GM15510 (cell line): ENCODE results near the gene FLNC.

ENCODE experiments used
- POLR2A ChIP-seq: IDR thresholded peaks from 3 replicates; pipeline ENCODE4 v1.6.1; 2011; ENCODE audit warnings: borderline replicate concordance; ENCODE audit not compliant: insufficient read length; ENCODE audit errors: extremely low read depth

Gene FLNC

GRCh38 chr7:128830231-128831177 is at the start of gene FLNC:
TSS of gene FLNC (plus strand) at chr7:128830406. CDS start at chr7:128830638, 232 bp downstream.
- TF ChIP-seq POLR2A: no peak

- no peak for TF ChIP-seq POLR2A
Measured at GRCh38 chr7:128781126-128781525, 49.1 kb upstream of the FLNC start.

GRCh38 chr7:128781851-128782250 is 48.4 kb upstream of the FLNC start:
- no peak for TF ChIP-seq POLR2A

GRCh38 chr7:128783143-128783861 is 46.9 kb upstream of the FLNC start:
- no peak for TF ChIP-seq POLR2A

- no peak for TF ChIP-seq POLR2A
Measured at GRCh38 chr7:128785738-128786137, 44.5 kb upstream of the FLNC start.

GRCh38 chr7:128788446-128789412 is 41.5 kb upstream of the FLNC start:
- no peak for TF ChIP-seq POLR2A

- TF ChIP-seq POLR2A: no peak
Measured at GRCh38 chr7:128790315-128791041, 39.7 kb upstream of the FLNC start.

GRCh38 chr7:128791121-128791971 is 38.9 kb upstream of the FLNC start, which contains the start of gene CCDC136:
TSS of gene CCDC136 (plus strand) at chr7:128791968. CDS start at chr7:128792412, 444 bp downstream.
- TF ChIP-seq POLR2A: no peak

GRCh38 chr7:128791972-128792327 is 38.3 kb upstream of the FLNC start:
- TF ChIP-seq POLR2A: no peak

GRCh38 chr7:128792471-128793180 is 37.6 kb upstream of the FLNC start:
- TF ChIP-seq POLR2A: no peak

GRCh38 chr7:128793181-128793547 is 37.0 kb upstream of the FLNC start:
- no peak for TF ChIP-seq POLR2A

- TF ChIP-seq POLR2A: no peak
Measured at GRCh38 chr7:128794020-128794419, 36.2 kb upstream of the FLNC start.

- TF ChIP-seq POLR2A: no peak
Measured at GRCh38 chr7:128794436-128794835, 35.8 kb upstream of the FLNC start.

GRCh38 chr7:128795129-128795528 is 35.1 kb upstream of the FLNC start:
- TF ChIP-seq POLR2A: no peak
